ENCODE measurements around the gene ZNF862. TPM values are rescaled to one million over a fixed set of nuclear protein-coding genes. Genes with fewer than 3 reads are reported as not detected.
A peak's percentile ranks its signal among the peaks of the same experiment; 100 is the strongest.

Gene ZNF862
- polyA plus RNA-seq, 3 donors, result 1.3 to 18.4 (median 2.7) TPM

GRCh38 chr7:149806726-149807125 lies 31.4 kb upstream of the ZNF862 start:
- no peak overlapping the region for H3K27ac ChIP-seq (ENCODE audit: low read depth in 1 of 2, low read length in 2 of 2)
- H3K4me1 ChIP-seq (ENCODE audit: control insufficient read depth in 1 of 2, insufficient read depth in 2 of 2, low read length in 2 of 2), result no peaks in the 10 kb centered on the region
- no peaks in the 10 kb centered on the region for H3K36me3 ChIP-seq (replicated peaks in 1 of 2; ENCODE audit: control insufficient read depth in 1 of 2, insufficient read depth in 2 of 2, low read length in 2 of 2)
- Mint-ChIP-seq H3K27me3 (ENCODE audit: low read depth in 3 of 3) (peaks cover 3% of the 10 kb centered on the region in 3 donors), H3K36me3 (no peaks in the 10 kb centered on the region), H3K4me1 (no peaks in the 10 kb centered on the region), H3K9me3 (no peaks in the 10 kb centered on the region), H3K4me3 (no peak overlapping the region), H3K27ac (peak overlapping the region in 1 of 7 donors; percentile 68)
- H3K4me3 ChIP-seq (replicated peaks in 1 of 3; ENCODE audit: low read depth in 2 of 3, low read length in 3 of 3), result no peak overlapping the region
- intact Hi-C loops (cut with micrococcal nuclease), result no loop called here
- H3K4me2 ChIP-seq (replicated peaks; ENCODE audit: extremely low read depth, low read length, poor library complexity, severe bottlenecking), result no peak overlapping the region
- no peaks in the 10 kb centered on the region for H3K79me2 ChIP-seq (ENCODE audit: insufficient read depth, low read length)
- no peaks in the 10 kb centered on the region for H3K27me3 ChIP-seq (ENCODE audit: control insufficient read depth in 2 of 2, insufficient read depth in 2 of 2, low read length in 2 of 2)
- no peak overlapping the region for H2AFZ ChIP-seq (ENCODE audit: insufficient read depth, low read depth, low read length, poor library complexity, severe bottlenecking)
- WGBS (ENCODE audit: insufficient coverage), result 93% methylated on average over 9 of the region's 16 CpGs
- DNase-seq, result no peak
- TF ChIP-seq, protein P1, sequence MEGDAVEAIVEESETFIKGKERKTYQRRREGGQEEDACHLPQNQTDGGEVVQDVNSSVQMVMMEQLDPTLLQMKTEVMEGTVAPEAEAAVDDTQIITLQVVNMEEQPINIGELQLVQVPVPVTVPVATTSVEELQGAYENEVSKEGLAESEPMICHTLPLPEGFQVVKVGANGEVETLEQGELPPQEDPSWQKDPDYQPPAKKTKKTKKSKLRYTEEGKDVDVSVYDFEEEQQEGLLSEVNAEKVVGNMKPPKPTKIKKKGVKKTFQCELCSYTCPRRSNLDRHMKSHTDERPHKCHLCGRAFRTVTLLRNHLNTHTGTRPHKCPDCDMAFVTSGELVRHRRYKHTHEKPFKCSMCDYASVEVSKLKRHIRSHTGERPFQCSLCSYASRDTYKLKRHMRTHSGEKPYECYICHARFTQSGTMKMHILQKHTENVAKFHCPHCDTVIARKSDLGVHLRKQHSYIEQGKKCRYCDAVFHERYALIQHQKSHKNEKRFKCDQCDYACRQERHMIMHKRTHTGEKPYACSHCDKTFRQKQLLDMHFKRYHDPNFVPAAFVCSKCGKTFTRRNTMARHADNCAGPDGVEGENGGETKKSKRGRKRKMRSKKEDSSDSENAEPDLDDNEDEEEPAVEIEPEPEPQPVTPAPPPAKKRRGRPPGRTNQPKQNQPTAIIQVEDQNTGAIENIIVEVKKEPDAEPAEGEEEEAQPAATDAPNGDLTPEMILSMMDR (IDR thresholded peaks at IDR 0.05), result no peak
- H3K9me3 ChIP-seq (replicated peaks in 1 of 2; ENCODE audit: control insufficient read depth in 1 of 2, insufficient read depth in 1 of 2, low read length in 2 of 2), result no peaks in the 10 kb centered on the region
- no peak overlapping the region for H3K9ac ChIP-seq (ENCODE audit: insufficient read depth, low read length, poor library complexity, severe bottlenecking)
- no peaks in the 10 kb centered on the region for H4K20me1 ChIP-seq (ENCODE audit: insufficient read depth, low read length)

- H3K4me3 ChIP-seq (replicated peaks in 1 of 3; ENCODE audit: low read depth in 2 of 3, low read length in 3 of 3), result no peak overlapping the region
- no peak overlapping the region for H3K27ac Mint-ChIP-seq
- intact Hi-C loops (cut with micrococcal nuclease), result no loop called here
- no peak overlapping the region for H2AFZ ChIP-seq (ENCODE audit: insufficient read depth, low read depth, low read length, poor library complexity, severe bottlenecking)
- no peak for DNase-seq
- no peak overlapping the region for H3K9ac ChIP-seq (ENCODE audit: insufficient read depth, low read length, poor library complexity, severe bottlenecking)
- no peaks in the 10 kb centered on the region for H3K4me1 ChIP-seq (ENCODE audit: control insufficient read depth in 1 of 2, insufficient read depth in 2 of 2, low read length in 2 of 2)
- WGBS (ENCODE audit: insufficient coverage), result 93% methylated on average over 8 of the region's 10 CpGs
- no peaks in the 10 kb centered on the region for H3K36me3 Mint-ChIP-seq
- H3K4me3 Mint-ChIP-seq, result no peak overlapping the region
- H3K27me3 Mint-ChIP-seq (ENCODE audit: low read depth in 3 of 3), result peaks cover 2 to 3% (median 3%) of the 10 kb centered on the region in 3 donors
- H3K27me3 ChIP-seq (ENCODE audit: control insufficient read depth in 2 of 2, insufficient read depth in 2 of 2, low read length in 2 of 2), result no peaks in the 10 kb centered on the region
- no peaks in the 10 kb centered on the region for H3K36me3 ChIP-seq (replicated peaks in 1 of 2; ENCODE audit: control insufficient read depth in 1 of 2, insufficient read depth in 2 of 2, low read length in 2 of 2)
- H3K79me2 ChIP-seq (ENCODE audit: insufficient read depth, low read length), result no peaks in the 10 kb centered on the region
- no peak overlapping the region for H3K27ac ChIP-seq (ENCODE audit: low read depth in 1 of 2, low read length in 2 of 2)
- H3K9me3 Mint-ChIP-seq, result no peaks in the 10 kb centered on the region
- H3K4me2 ChIP-seq (replicated peaks; ENCODE audit: extremely low read depth, low read length, poor library complexity, severe bottlenecking), result no peak overlapping the region
- TF ChIP-seq, protein P1 (IDR thresholded peaks at IDR 0.05), result no peak
- H3K9me3 ChIP-seq (replicated peaks in 1 of 2; ENCODE audit: control insufficient read depth in 1 of 2, insufficient read depth in 1 of 2, low read length in 2 of 2), result no peaks in the 10 kb centered on the region
- no peaks in the 10 kb centered on the region for H4K20me1 ChIP-seq (ENCODE audit: insufficient read depth, low read length)
- no peaks in the 10 kb centered on the region for H3K4me1 Mint-ChIP-seq
These were observed 29.9 kb upstream of the ZNF862 start for GRCh38 chr7:149808311-149808710.

All from CD14-positive monocyte (primary cell).